GM23338 (cell line): Measurements from ENCODE around the gene PYY.
A peak's percentile ranks its signal among the peaks of the same experiment; 100 is the strongest.

Experiments used
- CTCF ChIP-seq, 2 experiments: fragments of 200-600 bp in 1 of 2; sonication (generic) in 1 of 2; conservative IDR thresholded peaks; 2 replicates each; pipeline versions ENCODE4 v1.5.1 to v1.6.1; 2016 to 2017; ENCODE audit warnings: antibody characterized with exemption in 2 of 2, low read depth in 2 of 2, mild to moderate bottlenecking in 2 of 2, moderate library complexity in 1 of 2
- ZNF331 ChIP-seq: fragments of 250-450 bp; sonication (Bioruptor Pico); IDR thresholded peaks from 2 replicates; pipeline ENCODE4 v1.5.0; 2020; ENCODE audit warnings: low read depth, mild to moderate bottlenecking, moderate library complexity

- TF ChIP-seq CTCF (conservative IDR thresholded peaks at IDR 0.05; ENCODE audit: low read depth in 2 of 2) (peak in 1 of 2 experiments; percentile 18; a peak in 1 of 4 replicates), ZNF331 (no peak)
These were observed 4.0 kb downstream of the PYY start for GRCh38 chr17:43949781-43950180.
